Midbrain (tissue), 1 donor: ENCODE data around the gene WDR37.
"Not testable (repeated sequence)": the region's sequence is repeated elsewhere in the genome, so short reads cannot be mapped to it uniquely, and the experiment has no call there.

Experiments
- DNase-seq: peaks from one replicate; lab custom pipeline; 2025; lab: John Stamatoyannopoulos, UW

Gene WDR37

GRCh38 chr10:1153805-1154351 is 97.7 kb downstream of the WDR37 start:
- DNase-seq: no peak

- DNase-seq: no peak
Measured at GRCh38 chr10:1154531-1155295, 98.5 kb downstream of the WDR37 start.

- DNase-seq: no peak
Measured at GRCh38 chr10:1155791-1156615, 99.8 kb downstream of the WDR37 start.

GRCh38 chr10:1156616-1156886 is 100.4 kb downstream of the WDR37 start:
- no peak for DNase-seq

GRCh38 chr10:1156921-1157614 is 100.9 kb downstream of the WDR37 start:
- no peak for DNase-seq

GRCh38 chr10:1157615-1157933 is 101.4 kb downstream of the WDR37 start:
- no peak for DNase-seq

- no peak for DNase-seq
Measured at GRCh38 chr10:1158066-1158465, 101.9 kb downstream of the WDR37 start.

GRCh38 chr10:1158536-1158935 is 102.4 kb downstream of the WDR37 start:
- DNase-seq: not testable (repeated sequence)

- no peak for DNase-seq
Measured at GRCh38 chr10:1159131-1160061, 103.2 kb downstream of the WDR37 start.

- no peak for DNase-seq
Measured at GRCh38 chr10:1160561-1161314, 104.6 kb downstream of the WDR37 start.

GRCh38 chr10:1161315-1161673 is 105.1 kb downstream of the WDR37 start:
- DNase-seq: not testable (repeated sequence)

- DNase-seq: no peak
Measured at GRCh38 chr10:1162481-1163203, 106.5 kb downstream of the WDR37 start.

GRCh38 chr10:1163204-1163660 is 107.0 kb downstream of the WDR37 start:
- DNase-seq: no peak

- DNase-seq: no peak
Measured at GRCh38 chr10:1163831-1164230, 107.6 kb downstream of the WDR37 start.

- DNase-seq: no peak
Measured at GRCh38 chr10:1166101-1166827, 110.1 kb downstream of the WDR37 start.

- DNase-seq: no peak
Measured at GRCh38 chr10:1166828-1167275, 110.7 kb downstream of the WDR37 start.

GRCh38 chr10:1168763-1169162 is 112.6 kb downstream of the WDR37 start:
- no peak for DNase-seq

- no peak for DNase-seq
Measured at GRCh38 chr10:1169186-1169885, 113.2 kb downstream of the WDR37 start.
